ENCODE measurements around the gene TRAP1. TPM values are rescaled to one million over a fixed set of nuclear protein-coding genes. Genes with fewer than 3 reads are reported as not detected.
A peak's percentile ranks its signal among the peaks of the same experiment; 100 is the strongest.

TRAP1 gene
- total RNA-seq: 98.4 and 111 TPM in 2 replicates

DNA sequence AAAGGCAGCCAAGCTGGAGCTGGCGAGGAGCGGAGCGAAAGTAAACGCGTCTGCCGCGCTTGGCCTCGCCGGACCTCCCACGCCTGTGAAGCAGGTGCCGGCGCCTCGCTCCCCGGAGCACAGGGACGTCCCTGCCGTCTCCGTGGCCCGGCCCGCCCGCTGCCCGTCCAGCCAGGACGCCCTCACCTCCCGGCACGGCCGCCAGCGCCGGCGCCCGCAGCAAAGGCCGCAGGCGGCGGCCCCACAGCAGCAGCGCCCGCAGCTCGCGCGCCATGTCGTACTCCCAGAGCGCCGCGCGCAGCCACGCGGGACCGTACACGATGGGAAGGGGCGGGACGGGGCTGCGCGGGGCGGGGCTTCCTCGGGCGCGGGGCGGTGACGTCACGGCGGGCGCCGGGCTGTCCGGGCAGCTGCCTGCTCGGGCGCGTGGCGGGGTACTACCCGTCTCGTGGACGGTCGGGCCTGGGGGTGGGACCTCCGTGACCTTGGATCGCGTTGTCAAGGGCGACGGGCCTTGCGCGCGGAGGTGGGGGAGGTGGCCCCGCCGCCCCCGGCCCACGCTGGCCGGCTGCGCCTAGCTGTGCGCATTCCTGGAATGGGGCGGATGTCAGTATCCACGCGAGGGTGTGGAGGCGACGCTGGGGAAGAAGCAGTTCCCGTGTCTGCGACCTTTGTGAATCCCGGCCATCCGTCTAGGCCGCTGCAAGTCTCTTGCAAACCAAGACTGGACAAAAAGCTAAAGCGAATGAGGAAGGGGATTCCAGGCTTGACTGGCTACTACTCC, at the start of gene TRAP1:
TSS of gene TRAP1 (minus strand) at position 290 of the 784 bp plus-strand sequence. CDS start at position 274, 16 bp downstream.
- peak; percentile 23 for DNase-seq (ENCODE audit: low read depth)

GRCh38 chr16:3766177-3766576, 48.9 kb upstream of the TRAP1 start:
- DNase-seq (ENCODE audit: low read depth) (no peak), FAIRE-seq (no peak)
- H3K27me3 ChIP-seq (ENCODE audit: control insufficient read depth, insufficient read depth, low read length): no peaks in the 10 kb centered on the region
- H3K36me3 ChIP-seq (ENCODE audit: control insufficient read depth, insufficient read depth, low read length): peaks cover 23% of the 10 kb centered on the region
- no peak overlapping the region for H3K4me3 ChIP-seq (ENCODE audit: low read depth, low read length)
- no peak for TF ChIP-seq CTCF (IDR thresholded peaks at IDR 0.05; ENCODE audit: insufficient read depth, low read length, severe bottlenecking)

More for the DNA sequence above, at the start of gene TRAP1:
- Histone ChIP-seq H3K27me3 (ENCODE audit: control insufficient read depth, insufficient read depth, low read length) (no peaks in the 10 kb centered on the region), H3K36me3 (ENCODE audit: control insufficient read depth, insufficient read depth, low read length) (no peaks in the 10 kb centered on the region), H3K4me3 (ENCODE audit: low read depth, low read length) (peak within 1 kb of the TSS; percentile 99)
- no peak for FAIRE-seq
- no peak for TF ChIP-seq CTCF (IDR thresholded peaks at IDR 0.05; ENCODE audit: insufficient read depth, low read length, severe bottlenecking)

- DNase-seq (ENCODE audit: low read depth): no peak
- H3K36me3 ChIP-seq (ENCODE audit: control insufficient read depth, insufficient read depth, low read length): peaks cover 23% of the 10 kb centered on the region
- H3K4me3 ChIP-seq (ENCODE audit: low read depth, low read length): no peak overlapping the region
- no peaks in the 10 kb centered on the region for H3K27me3 ChIP-seq (ENCODE audit: control insufficient read depth, insufficient read depth, low read length)
- no peak for TF ChIP-seq CTCF (IDR thresholded peaks at IDR 0.05; ENCODE audit: insufficient read depth, low read length, severe bottlenecking)
- no peak for FAIRE-seq
Measured at GRCh38 chr16:3764409-3764808, 47.1 kb upstream of the TRAP1 start.

DNA sequence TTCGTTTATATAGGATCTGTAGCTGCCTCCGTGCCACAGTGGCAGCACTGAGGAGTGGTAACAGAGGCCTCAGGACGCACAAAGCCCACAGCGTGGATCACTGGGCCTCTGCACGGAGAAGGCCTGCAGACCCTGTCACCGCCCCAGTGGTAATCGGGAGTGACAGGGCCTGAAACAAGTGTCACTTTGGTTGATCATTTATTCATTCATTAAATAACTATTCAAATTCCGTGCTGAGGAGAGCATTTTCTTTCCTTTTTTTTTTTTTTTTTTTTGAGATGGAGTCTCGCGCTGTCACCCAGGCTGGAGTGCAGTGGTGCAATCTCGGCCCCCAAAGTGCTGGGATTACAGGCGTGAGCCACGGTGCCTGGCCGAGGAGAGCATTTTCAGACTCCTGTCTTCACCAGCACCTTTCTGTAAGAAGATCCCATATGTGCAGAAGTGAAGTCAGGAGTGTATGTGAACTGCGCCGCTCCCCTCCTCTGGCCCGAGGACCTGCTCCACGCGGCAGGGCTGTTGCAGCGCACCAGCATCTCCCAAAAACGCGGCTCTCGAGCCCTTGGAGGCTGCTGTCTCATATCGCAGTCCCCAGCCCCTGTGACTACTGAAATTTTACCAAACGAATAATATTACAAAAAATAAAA, 44.9 kb upstream of the TRAP1 start:
- Histone ChIP-seq H3K36me3 (ENCODE audit: control insufficient read depth, insufficient read depth, low read length) (peaks cover 15% of the 10 kb centered on the region), H3K27me3 (ENCODE audit: control insufficient read depth, insufficient read depth, low read length) (no peaks in the 10 kb centered on the region), H3K4me3 (ENCODE audit: low read depth, low read length) (no peak overlapping the region)
- DNase-seq (ENCODE audit: low read depth): no peak
- no peak for FAIRE-seq
- no peak for TF ChIP-seq CTCF (IDR thresholded peaks at IDR 0.05; ENCODE audit: insufficient read depth, low read length, severe bottlenecking)

- TF ChIP-seq CTCF (IDR thresholded peaks at IDR 0.05; ENCODE audit: insufficient read depth, low read length, severe bottlenecking): no peak
- Histone ChIP-seq H3K4me3 (ENCODE audit: low read depth, low read length) (no peak overlapping the region), H3K36me3 (ENCODE audit: control insufficient read depth, insufficient read depth, low read length) (peaks cover 15% of the 10 kb centered on the region), H3K27me3 (ENCODE audit: control insufficient read depth, insufficient read depth, low read length) (no peaks in the 10 kb centered on the region)
- FAIRE-seq (no peak), DNase-seq (ENCODE audit: low read depth) (no peak)
Measured at GRCh38 chr16:3761375-3762106, 44.2 kb upstream of the TRAP1 start.

All from bronchial epithelial cell (primary cell).